NCI-H460 (cell line): ENCODE data around the gene NRARP. TPM values are rescaled to one million over a fixed set of nuclear protein-coding genes. Genes with fewer than 3 reads are reported as not detected.
A peak's percentile ranks its signal among the peaks of the same experiment; 100 is the strongest.

Source experiments
- DNase-seq: peaks from one replicate; pipeline ENCODE4 v3.0.0-alpha.2; 2016; ENCODE audit warnings: low read depth; ENCODE audit errors: extremely low read depth
- total RNA-seq: library from RNA; depleted of rRNA; stranded (reverse); fragments of >200 nt; shearing (Covaris generic); gene quantifications from 2 replicates; pipeline ENCODE4 v1.2.3, GENCODE V29; 2014

Gene NRARP
- total RNA-seq, 1 experiment from 2014 or later, result 5.1 TPM

- no peak for DNase-seq
These were observed 21.7 kb upstream of the NRARP start for GRCh38 chr9:137323531-137324331.

GRCh38 chr9:137321726-137322361 is 19.8 kb upstream of the NRARP start:
- no peak for DNase-seq

GRCh38 chr9:137320555-137321384 is 18.7 kb upstream of the NRARP start:
- DNase-seq, result no peak

- DNase-seq, result no peak
These were observed 17.9 kb upstream of the NRARP start for GRCh38 chr9:137319739-137320551.

- peak; percentile 59 for DNase-seq
These were observed 17.1 kb upstream of the NRARP start for GRCh38 chr9:137319011-137319738.

GRCh38 chr9:137318602-137319001 is 16.5 kb upstream of the NRARP start:
- no peak for DNase-seq

GRCh38 chr9:137317718-137318511 is 15.8 kb upstream of the NRARP start:
- no peak for DNase-seq

- no peak for DNase-seq
These were observed 15.1 kb upstream of the NRARP start for GRCh38 chr9:137317021-137317717.

GRCh38 chr9:137316012-137316981 is 14.2 kb upstream of the NRARP start:
- peak; percentile 59 for DNase-seq

- DNase-seq, result no peak
These were observed 13.5 kb upstream of the NRARP start for GRCh38 chr9:137315581-137316011.

GRCh38 chr9:137314561-137315560 is 12.8 kb upstream of the NRARP start:
- DNase-seq, result no peak

GRCh38 chr9:137313956-137314560 is 12.0 kb upstream of the NRARP start:
- no peak for DNase-seq

GRCh38 chr9:137313326-137313936 is 11.4 kb upstream of the NRARP start:
- DNase-seq, result no peak

GRCh38 chr9:137312852-137313325 is 10.8 kb upstream of the NRARP start:
- no peak for DNase-seq
